HG03442 (cell line): ENCODE measurements around the gene MUC5AC.
"Not testable (repeated sequence)": the region's sequence is repeated elsewhere in the genome, so short reads cannot be mapped to it uniquely, and the experiment has no call there.

Experiments
- ATAC-seq: cut with Tn5 transposase; IDR thresholded peaks from one replicate; pipeline ENCODE4 v1.9.1; 2021; ENCODE audit warnings: mild to moderate bottlenecking, moderate library complexity; ENCODE audit not compliant: unreplicated experiment

MUC5AC gene

DNA sequence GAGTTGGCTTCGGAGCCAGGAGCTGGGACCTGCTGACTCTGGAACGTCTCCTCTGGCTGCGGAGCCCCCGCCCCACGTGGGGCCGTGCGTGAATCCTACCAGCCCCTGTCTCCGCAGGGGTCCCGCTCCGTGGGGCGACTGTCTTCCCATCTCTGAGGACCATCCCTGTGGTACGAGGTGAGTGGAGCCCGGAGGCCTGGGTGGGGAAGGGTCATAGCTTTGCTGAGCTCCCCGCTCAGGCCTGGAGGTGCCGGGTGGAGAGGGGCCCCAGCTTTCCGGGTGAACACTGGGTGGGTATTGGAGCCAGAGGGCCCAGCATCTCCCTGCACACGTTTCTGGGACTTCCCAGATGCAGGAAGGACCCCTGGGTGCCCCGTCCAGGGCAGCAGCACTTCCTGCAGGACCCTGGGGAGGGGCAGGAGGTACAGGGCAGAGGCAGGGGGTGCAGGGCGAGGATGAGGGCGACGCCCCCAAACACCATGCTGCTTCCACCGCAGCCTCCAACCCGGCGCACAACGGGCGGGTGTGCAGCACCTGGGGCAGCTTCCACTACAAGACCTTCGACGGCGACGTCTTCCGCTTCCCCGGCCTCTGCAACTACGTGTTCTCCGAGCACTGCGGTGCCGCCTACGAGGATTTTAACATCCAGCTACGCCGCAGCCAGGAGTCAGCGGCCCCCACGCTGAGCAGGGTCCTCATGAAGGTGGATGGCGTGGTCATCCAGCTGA, 3.8 kb downstream of the MUC5AC start:
- ATAC-seq: no peak

DNA sequence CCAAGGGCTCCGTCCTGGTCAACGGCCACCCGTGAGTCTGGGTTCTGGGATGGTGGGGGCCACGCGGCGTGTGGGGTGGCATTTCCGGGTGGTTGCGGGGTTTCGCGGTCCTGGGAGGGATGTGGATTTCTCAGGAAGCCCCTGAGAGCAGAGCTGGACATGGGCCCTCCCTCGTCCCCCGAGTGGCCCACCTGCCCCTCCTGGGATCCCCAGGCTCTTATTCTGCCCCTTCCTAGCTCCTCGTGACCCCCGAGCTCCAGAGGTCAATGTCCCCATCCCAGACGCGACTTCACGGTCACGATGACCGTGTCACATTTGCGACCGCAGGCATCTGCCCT, 4.4 kb downstream of the MUC5AC start:
- ATAC-seq: no peak

DNA sequence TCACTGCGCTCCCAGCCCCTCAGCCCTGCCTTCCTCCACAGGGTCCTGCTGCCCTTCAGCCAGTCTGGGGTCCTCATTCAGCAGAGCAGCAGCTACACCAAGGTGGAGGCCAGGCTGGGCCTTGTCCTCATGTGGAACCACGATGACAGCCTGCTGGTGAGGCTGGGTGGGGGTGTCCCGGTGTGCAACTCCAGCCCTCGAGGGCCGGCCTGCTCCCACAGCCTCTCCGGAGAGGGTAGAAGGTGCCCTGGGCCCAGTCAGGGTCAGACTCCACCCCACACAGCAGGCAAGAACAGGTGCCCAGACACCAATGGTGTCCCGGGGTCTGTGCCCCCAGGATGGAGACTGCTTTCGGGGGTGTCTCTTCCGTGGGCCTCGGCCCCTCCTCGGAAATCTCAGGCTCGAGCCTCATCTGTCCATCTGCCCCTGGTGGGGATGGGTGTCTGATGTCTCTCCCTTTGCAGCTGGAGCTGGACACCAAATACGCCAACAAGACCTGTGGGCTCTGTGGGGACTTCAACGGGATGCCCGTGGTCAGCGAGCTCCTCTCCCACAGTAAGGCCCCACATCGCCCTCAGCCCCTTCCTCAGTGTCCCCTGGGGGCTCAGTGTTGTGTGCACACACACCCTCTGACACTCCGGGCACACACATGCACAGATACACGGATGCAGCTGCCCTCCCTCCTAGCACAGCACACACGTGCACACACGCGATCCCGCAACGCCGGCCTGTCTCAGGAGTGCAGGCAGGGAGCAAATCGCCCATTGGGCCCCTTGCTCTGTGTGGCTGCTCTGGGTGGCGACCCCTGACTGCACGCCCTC, 4.9 kb downstream of the MUC5AC start:
- no peak for ATAC-seq

DNA sequence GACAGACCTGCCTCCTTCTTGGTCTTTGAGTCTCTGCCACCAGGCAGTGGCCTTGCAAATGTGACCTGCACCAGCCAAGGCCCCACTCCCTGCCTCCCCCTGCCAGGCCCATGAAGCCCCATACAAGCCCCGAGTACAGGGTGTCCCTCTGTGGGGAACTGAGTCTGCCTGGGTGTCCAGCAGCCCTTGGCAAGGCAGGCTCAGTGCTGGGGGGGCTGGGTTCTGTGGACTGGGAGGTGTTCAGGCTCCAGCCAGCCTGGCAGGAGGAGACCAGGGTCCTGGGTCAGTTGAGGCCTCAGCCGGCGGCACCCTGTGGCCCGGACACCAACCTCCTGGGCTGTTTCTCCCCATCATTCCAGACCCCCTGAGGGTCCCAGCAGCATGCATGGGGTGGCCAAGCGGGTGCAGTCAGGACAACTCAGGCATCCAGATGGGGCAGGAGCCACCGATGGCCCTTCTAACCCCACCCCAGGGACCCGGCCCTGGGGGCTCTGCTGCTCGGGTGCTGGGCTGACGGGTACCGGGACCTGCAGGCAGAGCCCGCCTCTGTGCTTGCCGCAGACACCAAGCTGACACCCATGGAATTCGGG, 5.7 kb downstream of the MUC5AC start:
- no peak for ATAC-seq

DNA sequence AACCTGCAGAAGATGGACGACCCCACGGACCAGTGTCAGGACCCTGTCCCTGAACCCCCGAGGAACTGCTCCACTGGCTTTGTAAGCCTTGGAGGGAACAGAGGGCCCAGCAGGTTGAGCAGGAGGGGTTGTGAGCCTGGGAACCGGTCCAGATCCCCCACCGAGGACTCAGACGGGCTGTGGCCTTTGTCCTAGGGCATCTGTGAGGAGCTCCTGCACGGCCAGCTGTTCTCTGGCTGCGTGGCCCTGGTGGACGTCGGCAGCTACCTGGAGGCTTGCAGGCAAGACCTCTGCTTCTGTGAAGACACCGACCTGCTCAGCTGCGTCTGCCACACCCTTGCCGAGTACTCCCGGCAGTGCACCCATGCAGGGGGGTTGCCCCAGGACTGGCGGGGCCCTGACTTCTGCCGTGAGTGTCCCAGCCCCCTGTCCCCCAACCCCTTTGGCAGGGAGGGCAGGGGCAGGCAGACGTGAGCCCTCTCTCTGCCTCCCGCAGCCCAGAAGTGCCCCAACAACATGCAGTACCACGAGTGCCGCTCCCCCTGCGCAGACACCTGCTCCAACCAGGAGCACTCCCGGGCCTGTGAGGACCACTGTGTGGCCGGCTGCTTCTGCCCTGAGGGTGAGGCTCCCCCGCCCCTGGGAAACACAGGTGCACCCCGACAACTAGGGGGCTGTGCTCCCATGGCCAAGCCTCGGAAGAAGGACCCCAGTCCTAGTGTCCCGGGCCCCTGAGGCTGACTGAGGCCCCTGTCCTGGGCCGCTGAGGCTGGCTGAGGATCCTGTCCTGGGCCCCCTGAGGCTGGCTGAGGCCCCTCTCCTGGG, 6.4 kb downstream of the MUC5AC start:
- no peak for ATAC-seq

DNA sequence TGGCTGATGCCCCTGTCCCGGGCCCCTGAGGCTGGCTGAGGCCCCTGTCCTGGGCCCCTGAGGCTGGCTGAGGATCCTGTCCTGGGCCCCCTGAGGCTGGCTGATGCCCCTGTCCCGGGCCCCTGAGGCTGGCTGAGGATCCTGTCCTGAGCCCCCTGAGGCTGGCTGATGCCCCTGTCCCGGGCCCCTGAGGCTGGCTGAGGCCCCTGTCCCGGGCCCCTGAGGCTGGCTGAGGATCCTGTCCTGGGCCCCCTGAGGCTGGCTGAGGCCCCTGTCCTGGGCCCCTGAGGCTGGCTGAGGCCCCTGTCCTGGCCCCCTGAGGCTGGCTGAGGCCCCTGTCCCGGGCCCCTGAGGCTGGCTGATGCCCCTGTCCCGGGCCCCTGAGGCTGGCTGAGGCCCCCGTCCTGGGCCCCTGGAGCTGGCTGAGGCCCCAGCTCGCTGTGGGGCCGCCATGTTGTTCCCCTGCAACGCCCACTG, 7.1 kb downstream of the MUC5AC start:
- ATAC-seq: not testable (repeated sequence)

DNA sequence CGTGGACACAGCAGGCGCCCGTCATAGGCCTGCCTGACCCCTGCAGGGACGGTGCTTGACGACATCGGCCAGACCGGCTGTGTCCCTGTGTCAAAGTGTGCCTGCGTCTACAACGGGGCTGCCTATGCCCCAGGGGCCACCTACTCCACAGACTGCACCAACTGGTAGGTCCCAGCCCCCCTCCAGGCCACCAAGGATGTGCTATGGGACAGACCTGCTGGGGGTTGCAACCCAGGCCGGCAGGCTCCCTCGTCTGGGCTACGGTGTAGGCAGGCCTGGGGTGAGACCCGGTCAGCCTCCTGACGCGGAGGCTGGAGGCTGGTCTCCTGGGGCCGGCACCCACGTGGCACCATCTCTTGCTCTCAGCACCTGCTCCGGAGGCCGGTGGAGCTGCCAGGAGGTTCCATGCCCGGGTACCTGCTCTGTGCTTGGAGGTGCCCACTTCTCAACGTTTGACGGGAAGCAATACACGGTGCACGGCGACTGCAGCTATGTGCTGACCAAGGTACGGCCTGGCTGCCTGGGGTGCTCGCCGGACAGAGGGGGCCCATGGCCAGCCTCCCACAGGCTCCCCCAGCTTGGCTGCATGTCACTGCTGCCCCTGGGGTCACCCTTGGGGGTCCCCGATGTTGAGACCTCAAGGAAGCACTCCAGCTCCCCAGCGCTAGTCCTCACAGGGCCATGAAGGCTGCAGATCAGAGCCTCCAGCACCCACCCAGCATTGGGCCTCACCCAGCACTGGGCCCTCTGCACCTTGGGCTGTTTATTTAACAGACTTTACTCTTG, 7.7 kb downstream of the MUC5AC start:
- no peak for ATAC-seq

DNA sequence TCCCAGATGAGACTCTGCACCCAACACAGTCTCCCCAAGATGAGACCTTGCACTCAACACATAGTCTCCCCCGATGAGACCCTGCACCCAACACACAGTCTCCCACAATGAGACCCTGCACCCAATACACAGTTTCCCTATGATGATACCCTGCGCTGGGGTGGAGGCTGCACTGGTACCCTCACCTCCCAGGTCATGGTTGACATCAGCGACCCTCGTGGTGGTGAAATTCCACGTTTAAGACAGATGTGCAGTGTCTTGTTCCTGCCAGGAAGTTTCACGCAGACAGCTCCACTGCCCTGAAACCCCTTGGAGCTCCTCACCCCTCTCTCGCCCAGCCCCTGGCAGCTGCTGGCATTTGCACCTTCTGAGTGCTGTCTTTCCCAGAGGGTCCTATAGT, 9.5 kb downstream of the MUC5AC start:
- ATAC-seq: no peak

DNA sequence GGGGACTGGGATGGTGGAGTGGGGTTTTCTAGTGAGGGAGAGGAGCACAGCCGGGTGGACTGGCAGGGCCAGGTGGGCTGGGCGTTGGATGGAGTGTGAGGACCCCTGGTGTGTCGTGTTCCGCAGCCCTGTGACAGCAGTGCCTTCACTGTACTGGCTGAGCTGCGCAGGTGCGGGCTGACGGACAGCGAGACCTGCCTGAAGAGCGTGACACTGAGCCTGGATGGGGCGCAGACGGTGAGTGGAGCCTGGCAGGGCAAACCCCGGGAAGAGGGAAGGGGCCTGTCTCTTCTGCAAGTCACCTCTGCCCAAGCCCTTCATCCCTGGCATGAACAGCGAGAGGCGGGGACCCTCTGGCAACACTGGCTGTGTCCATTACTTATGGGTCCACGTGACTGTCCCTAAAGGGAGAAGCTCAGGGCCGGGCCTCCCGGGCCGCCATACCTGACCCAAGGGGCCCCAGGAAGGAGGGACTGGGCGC, 10.0 kb downstream of the MUC5AC start:
- ATAC-seq: no peak

DNA sequence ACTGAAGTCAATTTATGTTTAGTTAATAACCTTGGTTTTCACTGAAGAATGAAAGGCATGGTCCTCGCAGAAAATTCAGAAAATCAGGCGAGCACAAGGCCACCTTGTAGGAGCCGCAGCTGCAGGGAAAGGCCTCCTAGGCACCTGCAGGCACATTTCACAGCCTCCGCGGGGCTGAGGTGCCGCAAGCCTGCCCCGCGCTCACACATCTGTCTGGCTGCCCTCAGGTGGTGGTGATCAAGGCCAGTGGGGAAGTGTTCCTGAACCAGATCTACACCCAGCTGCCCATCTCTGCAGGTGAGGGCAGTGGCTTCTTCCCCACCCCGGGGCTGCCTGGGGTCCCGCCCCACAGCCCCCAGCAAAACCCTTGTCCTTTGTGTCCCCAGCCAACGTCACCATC, 10.5 kb downstream of the MUC5AC start:
- ATAC-seq: no peak

DNA sequence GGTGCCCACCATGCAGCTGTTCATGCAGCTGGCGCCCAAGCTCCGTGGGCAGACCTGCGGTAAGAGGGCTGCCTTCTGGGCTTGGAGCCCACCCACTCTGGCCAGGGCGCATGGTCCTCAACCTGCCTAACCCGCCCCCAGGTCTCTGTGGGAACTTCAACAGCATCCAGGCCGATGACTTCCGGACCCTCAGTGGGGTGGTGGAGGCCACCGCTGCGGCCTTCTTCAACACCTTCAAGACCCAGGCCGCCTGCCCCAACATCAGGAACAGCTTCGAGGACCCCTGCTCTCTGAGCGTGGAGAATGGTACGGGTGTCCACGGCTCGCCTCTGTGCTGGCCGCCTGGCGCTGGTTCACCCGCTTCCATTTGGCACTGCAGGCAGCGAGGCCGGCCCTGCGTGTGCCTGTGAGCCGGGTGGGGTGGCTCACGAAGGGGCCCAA, 11.0 kb downstream of the MUC5AC start:
- no peak for ATAC-seq

DNA sequence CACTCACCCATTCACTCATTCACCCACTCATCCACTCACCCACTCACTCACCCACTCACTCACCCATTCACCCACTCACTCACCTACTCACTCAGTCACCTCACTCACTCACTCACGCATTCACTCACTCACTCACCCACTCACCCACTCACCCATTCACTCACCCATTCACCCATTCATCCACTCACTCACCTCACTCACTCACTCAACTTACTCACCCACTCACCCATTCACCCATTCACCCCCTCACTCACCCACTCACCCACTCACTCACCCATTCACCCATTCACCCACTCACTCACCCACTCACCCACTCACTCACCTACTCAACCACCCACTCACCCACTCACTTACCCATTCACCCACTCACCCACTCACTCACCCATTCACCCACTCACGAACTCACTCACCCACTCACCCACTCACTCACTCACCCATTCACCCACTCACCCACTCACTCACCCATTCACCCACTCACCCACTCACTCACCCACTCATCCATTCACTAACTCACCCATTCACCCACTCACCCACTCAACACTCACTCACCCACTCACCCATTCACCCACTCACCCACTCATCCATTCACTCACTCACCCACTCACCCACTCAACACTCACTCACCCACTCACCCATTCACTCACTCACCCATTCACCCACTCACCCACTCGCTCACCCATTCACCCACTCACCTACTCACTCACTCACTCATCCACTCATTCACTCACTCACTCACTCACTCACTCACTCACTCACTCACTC, 13.7 kb downstream of the MUC5AC start:
- ATAC-seq: no peak

DNA sequence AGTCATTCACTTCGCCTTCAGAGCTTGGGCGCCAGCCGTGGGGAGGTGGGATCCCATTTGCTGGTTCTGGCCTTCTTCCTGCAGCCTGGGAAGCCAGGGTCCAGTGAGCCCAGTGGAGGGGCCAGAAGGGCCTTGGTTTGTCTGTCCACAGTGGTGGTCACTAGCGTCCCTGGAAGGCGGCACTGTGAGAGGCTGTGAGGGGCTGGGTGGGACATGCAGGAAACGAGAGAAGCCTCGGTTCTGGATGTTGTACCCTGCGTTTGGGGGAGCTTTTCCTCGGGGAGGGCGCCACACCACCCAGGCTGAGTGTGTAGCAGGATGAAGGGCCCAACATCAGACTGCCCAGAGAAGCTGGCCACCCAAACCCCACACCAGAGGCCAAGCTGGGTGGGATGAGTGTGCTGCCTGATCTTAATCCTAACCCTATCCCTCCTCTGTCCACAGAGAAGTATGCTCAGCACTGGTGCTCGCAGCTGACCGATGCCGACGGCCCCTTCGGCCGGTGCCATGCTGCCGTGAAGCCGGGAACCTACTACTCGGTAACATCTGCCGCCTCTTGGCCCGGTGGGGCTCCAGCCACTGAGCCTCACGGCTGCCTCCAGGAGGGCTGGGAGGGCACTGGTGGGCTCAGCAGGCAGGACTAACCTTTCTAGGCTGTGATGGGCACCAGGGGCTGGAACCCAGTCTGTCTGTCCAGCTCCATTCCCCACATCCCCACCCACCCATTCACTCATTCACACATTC, 14.4 kb downstream of the MUC5AC start:
- ATAC-seq: no peak

DNA sequence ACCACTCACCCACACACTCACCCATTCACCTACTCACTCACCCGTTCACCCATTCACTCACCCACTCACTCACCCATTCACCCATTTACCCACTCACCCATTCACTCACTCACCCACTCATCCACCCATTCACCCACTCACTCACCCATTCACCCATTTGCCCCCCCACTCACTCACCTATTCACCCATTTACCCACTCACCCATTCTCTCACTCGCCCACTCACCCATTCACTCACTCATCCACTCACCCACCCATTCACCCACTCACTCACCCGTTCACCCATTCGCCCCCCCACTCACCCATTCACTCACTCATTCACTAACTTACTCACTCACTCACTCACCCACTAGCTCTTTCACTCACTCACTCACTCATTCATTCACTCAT, 15.0 kb downstream of the MUC5AC start:
- no peak for ATAC-seq

DNA sequence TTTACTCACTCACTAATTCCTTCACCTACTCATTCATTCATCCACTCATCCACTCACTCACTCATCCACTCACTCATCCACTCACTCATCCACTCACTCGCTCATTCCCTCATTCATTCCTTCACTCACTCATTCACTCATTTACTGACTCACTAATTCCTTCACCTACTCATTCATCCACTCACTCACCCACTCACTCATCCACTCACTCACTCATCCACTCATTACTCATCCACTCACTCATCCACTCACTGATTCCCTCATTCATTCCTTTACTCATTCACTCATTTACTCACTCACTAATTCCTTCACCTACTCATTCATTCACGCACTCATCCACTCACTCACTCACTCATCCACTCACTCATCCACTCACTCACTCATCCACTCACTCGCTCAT, 15.6 kb downstream of the MUC5AC start:
- ATAC-seq: not testable (repeated sequence)

DNA sequence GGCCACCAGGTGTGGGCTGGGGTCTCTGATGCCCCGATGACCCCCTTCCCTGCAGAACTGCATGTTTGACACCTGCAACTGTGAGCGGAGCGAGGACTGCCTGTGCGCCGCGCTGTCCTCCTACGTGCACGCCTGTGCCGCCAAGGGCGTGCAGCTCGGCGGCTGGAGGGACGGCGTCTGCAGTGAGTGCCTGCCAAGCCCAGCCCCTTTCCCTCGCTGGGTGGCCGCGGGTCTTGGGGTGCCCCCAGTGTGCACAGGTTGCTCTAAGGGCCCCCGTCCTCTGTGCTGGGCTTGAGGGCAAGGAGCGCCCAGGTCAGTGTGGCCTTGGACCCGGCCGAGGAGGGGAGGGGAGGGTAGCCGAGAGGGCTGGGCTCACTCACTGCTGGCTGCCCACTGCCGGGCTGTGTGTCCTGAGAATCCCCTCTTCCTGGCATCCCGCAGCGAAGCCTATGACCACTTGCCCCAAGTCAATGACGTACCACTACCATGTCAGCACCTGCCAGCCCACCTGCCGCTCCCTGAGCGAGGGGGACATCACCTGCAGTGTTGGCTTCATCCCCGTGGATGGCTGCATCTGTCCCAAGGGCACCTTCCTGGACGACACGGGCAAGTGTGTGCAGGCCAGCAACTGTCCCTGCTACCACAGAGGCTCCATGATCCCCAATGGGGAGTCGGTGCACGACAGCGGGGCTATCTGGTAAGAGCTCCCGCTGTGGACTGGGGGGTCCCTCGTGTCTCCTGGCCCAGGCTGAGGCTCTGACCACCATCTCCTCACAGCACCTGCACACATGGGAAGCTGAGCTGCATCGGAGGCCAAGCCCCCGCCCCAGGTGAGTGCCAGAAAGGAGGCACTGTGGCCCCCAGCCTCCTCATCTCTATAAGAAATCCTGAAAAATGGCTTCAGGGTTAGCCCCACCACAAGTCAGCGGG, 17.0 kb downstream of the MUC5AC start:
- ATAC-seq: no peak

DNA sequence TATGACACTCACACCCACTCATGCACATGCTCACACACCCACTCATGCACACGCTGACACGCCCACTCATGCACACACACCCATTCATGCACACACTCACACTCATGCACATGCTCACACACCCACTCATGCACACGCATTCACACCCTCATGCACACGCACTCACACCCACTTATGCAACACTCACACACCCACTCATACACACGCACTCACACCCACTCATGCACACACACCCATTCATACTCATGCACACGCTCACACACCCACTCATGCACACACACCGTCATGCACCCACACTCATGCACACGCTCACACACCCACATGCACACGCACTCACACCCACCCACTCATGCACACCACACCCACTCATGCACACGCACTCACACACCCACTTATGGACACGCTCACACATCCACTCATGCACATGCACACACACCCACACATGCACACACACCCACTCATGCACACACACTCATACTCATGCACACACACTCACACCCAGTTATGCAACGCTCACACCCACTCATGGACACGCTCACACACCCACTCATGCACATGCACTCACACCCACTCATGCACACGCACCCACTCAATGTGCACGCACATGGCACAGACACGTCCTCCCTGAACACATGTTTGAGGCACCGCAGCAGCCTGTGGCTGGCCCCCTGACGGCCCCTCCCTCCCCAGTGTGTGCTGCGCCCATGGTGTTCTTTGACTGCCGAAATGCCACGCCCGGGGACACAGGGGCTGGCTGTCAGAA, 17.9 kb downstream of the MUC5AC start:
- no peak for ATAC-seq
